ENCODE data around the gene ZNF469.

ZNF469 gene

DNA sequence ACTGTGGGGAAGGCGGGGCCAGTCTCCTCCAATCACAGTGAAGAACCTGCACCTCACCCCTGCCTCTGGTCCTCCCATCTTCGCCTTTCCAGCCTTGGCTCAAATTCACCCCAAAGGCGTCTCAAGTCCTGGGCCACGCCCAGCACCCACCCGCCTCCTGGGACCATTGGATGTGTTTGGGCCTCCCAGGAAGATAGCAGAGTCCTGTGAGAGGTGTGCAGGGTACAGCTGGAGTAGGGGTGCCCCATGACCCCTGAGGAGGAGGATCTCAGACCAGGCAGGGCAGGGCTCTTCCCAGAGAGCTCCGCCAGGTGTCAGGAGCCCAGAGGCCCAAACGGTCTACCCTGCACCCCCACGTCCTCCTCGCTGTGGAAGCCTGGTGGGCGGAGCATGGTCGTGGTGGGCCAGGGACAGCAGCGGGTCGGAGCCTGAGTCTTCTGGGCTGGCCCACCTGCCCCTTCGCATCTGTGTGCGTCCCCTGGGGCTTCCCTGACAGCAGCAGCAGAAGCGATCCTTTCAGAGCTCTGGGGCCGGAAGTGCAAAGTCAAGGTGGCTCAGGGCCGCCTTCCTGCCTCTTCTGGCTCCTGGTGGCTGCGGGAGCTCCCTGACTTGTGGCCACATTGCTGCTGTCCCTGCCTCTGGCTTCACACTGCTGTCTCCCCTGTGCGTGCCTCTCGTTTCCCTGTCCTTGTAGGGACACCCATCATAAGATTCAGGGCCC is 34.9 kb upstream of the ZNF469 start:
- DNase-seq (ENCODE audit: low read depth in 2 of 2) = no peak

DNA sequence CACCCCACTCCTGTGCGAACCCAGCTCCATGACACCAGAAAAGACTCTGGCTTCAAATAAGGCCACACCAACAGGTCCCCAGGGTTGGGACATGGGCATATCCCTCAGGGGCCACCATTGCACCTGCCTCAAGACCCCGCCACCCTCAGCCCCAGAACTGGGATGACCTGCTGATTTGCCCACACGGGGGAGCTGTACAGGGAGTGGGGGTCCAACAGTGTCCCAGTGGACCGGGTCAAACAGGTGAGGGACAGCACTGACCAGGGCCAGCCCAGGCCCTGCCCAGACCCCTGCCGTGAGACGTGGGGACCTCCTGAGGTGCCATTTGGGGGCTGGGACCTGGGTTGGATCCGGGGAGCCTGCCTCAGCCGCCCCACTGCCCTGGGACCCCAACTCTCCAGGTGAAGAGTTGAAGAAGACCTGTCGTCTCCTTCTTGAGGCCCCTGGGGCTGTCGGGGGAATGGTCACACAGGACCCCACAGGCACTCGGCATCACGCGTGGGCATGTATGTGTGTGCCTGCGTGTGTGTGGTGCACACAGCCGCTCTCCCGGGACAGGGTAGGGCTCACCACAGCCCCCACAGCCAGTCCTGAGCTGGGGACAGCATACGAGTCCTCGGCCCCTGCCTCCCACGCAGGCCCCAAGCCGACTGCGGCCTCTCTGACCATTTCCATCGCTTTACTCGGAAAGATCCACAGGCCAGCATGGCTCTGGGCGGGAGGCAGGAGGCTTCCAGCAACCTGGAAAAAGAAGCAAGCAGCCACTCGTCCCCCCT is 34.2 kb upstream of the ZNF469 start:
- DNase-seq (ENCODE audit: low read depth in 2 of 2) = no peak

- no peak for DNase-seq (ENCODE audit: low read depth in 2 of 2)
Measured at GRCh38 chr16:88349153-88349902, 33.4 kb upstream of the ZNF469 start.

- no peak for DNase-seq (ENCODE audit: low read depth in 2 of 2)
Measured at GRCh38 chr16:88349903-88350900, 32.6 kb upstream of the ZNF469 start.

DNA sequence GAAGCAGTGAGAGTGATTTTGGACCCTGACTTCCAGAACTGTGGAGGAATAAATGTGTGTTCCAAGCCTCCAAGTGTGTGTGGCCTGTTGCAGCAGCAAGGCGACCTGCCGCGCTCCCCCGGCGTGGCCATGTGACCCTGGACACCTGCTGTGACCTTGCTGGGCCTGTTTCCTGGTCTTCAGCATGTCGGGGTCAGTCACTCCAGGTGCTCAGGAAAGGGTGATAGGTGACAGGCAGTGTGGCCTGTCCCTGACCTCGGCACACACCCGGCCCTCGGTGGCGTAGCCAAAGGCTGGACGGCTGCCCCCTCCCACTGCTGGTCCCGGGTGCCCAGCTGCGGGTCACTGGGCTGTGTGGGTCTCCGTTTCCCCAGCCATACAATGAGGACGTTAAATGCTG is 31.8 kb upstream of the ZNF469 start:
- DNase-seq (ENCODE audit: low read depth in 2 of 2) = no peak

DNA sequence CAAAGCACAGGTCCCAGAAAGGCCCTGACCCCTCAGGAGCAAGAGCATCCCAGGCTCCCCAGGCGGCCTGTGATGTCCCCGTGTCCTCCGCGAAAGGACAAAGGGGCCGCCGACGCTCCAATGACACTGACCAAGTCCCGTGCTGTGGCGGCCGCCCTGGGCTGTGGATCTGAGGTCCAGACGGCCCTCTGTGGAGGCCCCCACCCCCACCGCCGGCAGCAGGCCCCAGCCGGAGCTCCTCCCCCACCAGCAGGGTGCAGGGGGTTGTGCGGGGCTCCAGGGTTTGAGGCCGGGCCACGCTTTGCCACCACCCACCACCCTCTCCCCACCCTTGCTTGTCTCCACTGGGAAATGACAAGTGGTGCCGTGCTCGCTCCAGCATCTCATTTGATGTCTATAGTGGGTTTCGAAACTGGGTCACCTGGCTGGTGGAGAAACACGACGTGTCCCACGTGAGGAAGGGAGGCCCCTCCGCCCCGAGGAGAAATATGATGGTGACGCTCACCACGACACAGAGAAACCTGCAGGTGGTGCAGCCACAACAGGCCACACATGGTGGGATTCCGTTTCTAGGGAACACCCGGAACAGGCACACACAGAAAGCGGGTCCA is 31.2 kb upstream of the ZNF469 start:
- no peak for DNase-seq (ENCODE audit: low read depth in 2 of 2)

- no peak for DNase-seq (ENCODE audit: low read depth in 2 of 2)
Measured at GRCh38 chr16:88352261-88353200, 30.2 kb upstream of the ZNF469 start.

DNA sequence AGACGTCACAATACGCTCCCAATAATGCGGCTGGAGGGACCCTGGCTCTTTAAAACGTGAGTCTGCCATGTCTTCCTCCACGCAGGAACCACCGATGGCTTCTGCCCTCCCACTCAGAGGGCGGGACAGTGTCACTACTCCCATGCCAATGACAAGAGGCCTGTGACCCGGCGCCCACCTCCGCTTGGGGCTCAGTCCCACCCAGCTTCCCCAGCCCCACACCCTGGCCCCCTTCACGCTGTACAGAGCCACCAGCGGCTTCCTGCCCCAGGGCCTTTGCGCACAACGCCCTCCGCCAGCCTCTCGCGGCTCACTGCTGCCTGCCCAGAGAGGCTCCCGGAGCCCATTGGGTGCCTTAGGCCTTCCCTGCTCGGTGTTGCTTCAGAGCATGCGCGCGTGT is 29.5 kb upstream of the ZNF469 start:
- DNase-seq (ENCODE audit: low read depth in 2 of 2) = no peak

- DNase-seq (ENCODE audit: low read depth in 2 of 2) = no peak
Measured at GRCh38 chr16:88353691-88354090, 29.1 kb upstream of the ZNF469 start.

DNA sequence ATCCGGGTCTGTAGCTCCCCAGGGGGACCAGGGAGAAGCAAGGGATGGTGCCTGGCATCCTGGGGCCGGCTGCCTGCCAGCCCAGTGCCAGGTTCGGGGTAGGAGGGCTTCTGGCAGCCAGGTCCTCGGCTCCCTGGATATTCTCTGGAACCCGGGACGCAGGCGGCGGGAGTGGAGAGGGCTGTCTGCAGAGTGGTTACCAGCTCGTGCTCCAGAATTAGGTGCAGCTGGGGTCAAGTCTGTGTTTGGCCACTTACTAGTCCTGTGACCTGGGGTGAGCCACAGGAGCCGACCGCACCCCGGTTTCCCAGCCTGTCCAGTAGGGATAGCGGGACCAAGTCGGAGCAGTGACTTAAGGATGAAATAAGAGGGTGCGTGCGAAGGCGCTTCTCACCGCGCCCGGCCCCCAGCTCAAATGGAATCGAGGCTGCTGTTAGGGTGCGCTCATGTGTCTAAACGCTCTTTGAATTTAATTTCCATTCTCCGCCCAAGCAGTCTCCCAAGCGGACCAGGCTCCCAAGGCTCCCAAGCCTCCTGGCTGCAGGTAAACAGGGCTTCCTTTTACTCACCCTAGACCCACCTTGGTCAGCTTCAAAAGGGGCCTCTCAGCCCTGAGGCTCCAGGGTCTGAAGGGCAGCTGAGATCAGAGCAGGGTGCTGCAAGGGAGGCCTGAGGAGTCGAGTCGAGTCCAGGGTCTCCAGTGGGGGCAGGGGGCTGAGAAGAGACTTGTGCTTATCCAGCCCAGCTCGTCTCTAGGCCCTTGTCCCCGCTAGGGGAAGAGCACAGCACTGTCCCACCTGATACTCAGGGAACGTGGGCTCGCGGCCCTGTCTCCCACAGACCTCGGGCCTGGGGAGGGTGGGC is 28.3 kb upstream of the ZNF469 start:
- DNase-seq (ENCODE audit: low read depth in 2 of 2) = no peak

DNA sequence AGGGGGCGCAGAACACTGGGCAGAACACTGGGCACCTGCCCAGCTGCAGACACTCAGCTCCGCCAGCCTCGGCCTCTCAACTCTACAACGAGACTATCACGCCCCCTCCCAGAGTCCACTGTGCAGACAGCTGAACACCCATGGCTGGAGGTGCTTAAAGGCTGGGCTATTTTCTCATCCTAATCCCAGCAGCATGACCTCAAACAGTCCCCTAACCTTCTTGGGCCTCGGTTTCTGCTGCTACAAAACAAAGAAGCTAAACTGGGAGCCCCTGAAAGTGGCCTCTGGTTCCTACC is 27.7 kb upstream of the ZNF469 start:
- DNase-seq (ENCODE audit: low read depth in 2 of 2) = no peak

- DNase-seq (ENCODE audit: low read depth in 2 of 2) = no peak
Measured at GRCh38 chr16:88355389-88356123, 27.2 kb upstream of the ZNF469 start.

- no peak for DNase-seq (ENCODE audit: low read depth in 2 of 2)
Measured at GRCh38 chr16:88356124-88356726, 26.5 kb upstream of the ZNF469 start.

DNA sequence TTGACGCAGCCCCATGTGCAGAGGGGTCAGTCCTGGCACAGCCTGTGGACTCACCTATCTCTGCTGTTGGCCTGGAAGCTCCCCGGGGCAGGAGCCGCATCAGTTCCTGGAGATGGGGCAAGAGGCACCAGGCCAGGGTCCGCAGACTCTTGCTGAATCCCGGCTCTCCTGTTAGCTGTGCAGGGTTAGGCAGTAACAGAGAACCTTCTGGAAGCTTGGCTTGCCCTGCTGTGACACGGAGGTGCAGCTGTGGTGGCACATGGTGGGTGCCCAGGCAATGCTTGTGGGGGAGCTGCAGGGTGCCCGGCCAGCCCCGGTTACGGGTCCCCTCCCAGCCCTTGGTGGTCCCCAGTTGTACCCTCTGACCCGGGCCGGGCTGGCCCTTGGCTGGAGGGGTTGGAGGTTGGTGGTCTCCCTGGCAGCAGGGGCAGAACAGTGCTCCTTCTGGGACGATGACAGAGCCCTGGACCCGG is 26.0 kb upstream of the ZNF469 start:
- no peak for DNase-seq (ENCODE audit: low read depth in 2 of 2)

DNA sequence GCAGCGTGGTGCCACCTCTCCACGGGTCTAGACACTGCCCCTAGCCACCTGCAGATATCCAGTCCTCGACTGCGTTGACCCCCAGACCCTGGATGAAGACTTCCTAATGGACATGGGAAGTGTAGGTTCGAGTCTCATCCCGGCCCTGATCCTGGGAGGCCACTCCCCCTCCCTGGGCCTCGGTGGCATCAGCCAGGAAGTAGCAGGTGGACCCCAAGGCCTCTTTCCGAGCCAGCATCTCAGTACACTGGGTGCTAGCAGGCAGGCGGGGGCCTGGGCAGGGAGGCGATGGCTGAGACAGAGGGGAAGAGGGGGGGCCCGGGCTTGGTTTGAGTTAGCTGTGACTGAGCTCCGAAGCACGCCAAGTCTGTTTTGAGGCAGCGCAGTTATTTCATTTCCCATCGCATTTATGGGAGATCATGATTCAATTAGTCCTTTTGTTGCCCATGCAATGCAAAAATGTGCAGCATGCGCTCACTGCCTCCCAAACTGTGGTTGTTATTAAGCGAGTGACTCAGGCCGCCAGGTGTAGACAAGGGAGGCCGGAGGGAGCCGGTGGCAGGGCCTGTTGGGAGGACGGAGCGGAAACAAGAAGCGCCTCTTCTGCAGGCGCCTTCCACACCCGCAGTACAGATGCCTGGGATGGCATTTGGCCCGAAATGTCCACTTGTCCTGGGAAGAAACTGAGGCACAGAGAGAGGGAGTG is 25.3 kb upstream of the ZNF469 start:
- DNase-seq (ENCODE audit: low read depth in 2 of 2) = no peak

DNA sequence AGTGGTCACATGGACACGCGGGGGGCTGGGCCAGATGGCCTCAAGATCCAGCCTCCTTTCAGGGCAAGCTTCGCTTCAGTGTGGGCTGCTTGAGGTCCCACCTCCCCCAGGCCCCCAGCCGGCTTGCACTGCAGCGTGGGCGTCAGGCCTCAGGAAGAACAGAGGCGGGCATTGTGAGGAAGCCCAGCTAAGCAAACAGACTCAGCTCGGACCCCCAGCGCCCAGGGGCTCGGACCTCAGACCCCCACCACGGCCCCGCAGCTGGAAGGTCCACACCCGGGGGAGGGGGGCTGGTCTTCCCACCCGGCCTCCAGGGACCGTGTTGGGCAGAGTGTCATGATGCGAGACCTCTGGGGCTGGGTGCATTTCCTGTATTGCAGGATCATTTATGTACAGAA is 24.7 kb upstream of the ZNF469 start:
- DNase-seq (ENCODE audit: low read depth in 2 of 2) = no peak

- DNase-seq (ENCODE audit: low read depth in 2 of 2) = no peak
Measured at GRCh38 chr16:88359008-88359407, 23.8 kb upstream of the ZNF469 start.
